DOHH2 (cell line): ENCODE data around the gene CAMKMT.
"Not testable (repeated sequence)": the region's sequence is repeated elsewhere in the genome, so short reads cannot be mapped to it uniquely, and the experiment has no call there.

Source experiments
- H3F3A ChIP-seq: fragments of 200-600 bp; sonication (generic), shearing (Covaris generic); 2 replicates; pipeline ENCODE4 v1.6.0; 2016; ENCODE audit warnings: antibody characterized with exemption, mild to moderate bottlenecking; ENCODE audit not compliant: control insufficient read depth, insufficient read depth
- H3K27ac ChIP-seq: fragments of 200-600 bp; sonication (generic); 2 replicates; pipeline ENCODE4 v1.5.1; 2014; ENCODE audit warnings: low read depth, mild to moderate bottlenecking, low read length, moderate library complexity
- H3K27me3 ChIP-seq: fragments of 200-600 bp; sonication (generic); 2 replicates; pipeline ENCODE4 v1.6.1; 2014; ENCODE audit warnings: mild to moderate bottlenecking, low read length, mixed read lengths; ENCODE audit not compliant: control insufficient read depth
- H3K36me3 ChIP-seq: fragments of 200-600 bp; sonication (generic); 2 replicates; pipeline ENCODE4 v1.6.1; 2014; ENCODE audit warnings: mild to moderate bottlenecking, low read length, moderate library complexity, mixed read lengths; ENCODE audit not compliant: control insufficient read depth
- H3K4me1 ChIP-seq: fragments of 200-600 bp; sonication (generic); 2 replicates; pipeline ENCODE4 v1.6.1; 2014; ENCODE audit warnings: mild to moderate bottlenecking, low read length, mixed read lengths; ENCODE audit not compliant: control insufficient read depth
- H3K4me2 ChIP-seq: fragments of 200-600 bp; sonication (generic); 2 replicates; pipeline ENCODE4 v1.6.0; 2014; ENCODE audit warnings: mild to moderate bottlenecking, low read length, moderate library complexity
- H3K4me3 ChIP-seq: fragments of 200-600 bp; sonication (generic); 2 replicates; pipeline ENCODE4 v1.5.1; 2014; ENCODE audit warnings: mild to moderate bottlenecking, low read length, mixed read lengths
- H3K79me2 ChIP-seq: fragments of 200-600 bp; sonication (generic); 2 replicates; pipeline ENCODE4 v1.6.1; 2014; ENCODE audit warnings: mild to moderate bottlenecking, low read length, mixed read lengths; ENCODE audit not compliant: control insufficient read depth
- H3K9me2 ChIP-seq: fragments of 200-600 bp; sonication (generic); replicated peaks from 2 replicates; pipeline ENCODE4 v1.6.1; 2014; ENCODE audit warnings: mild to moderate bottlenecking, low read length, mixed read lengths; ENCODE audit not compliant: control insufficient read depth
- H3K9me3 ChIP-seq: fragments of 200-600 bp; sonication (generic); 2 replicates; pipeline ENCODE4 v1.6.1; 2014; ENCODE audit warnings: antibody characterized with exemption, low read length, mixed read lengths; ENCODE audit not compliant: control insufficient read depth, insufficient read depth
- H4K20me1 ChIP-seq: fragments of 200-600 bp; sonication (generic); 2 replicates; pipeline ENCODE4 v1.6.0; 2014; ENCODE audit warnings: low read depth, mild to moderate bottlenecking, antibody characterized with exemption, low read length, moderate library complexity; ENCODE audit not compliant: control insufficient read depth, insufficient read depth
- EZH2phosphoT487 ChIP-seq: fragments of 200-600 bp; sonication (generic); IDR thresholded peaks from 2 replicates; pipeline ENCODE4 v1.6.1; 2017; ENCODE audit warnings: borderline replicate concordance, mild to moderate bottlenecking, antibody characterized with exemption, low read length, moderate library complexity, mixed read lengths
- TF ChIP-seq, protein P1 (sequence below): fragments of 200-600 bp; sonication (generic); IDR thresholded peaks from one replicate; pipeline ENCODE4 v1.5.1; 2014; ENCODE audit warnings: antibody characterized with exemption, mild to moderate bottlenecking, low read depth, low read length; ENCODE audit not compliant: poor library complexity, severe bottlenecking

Gene CAMKMT

DNA sequence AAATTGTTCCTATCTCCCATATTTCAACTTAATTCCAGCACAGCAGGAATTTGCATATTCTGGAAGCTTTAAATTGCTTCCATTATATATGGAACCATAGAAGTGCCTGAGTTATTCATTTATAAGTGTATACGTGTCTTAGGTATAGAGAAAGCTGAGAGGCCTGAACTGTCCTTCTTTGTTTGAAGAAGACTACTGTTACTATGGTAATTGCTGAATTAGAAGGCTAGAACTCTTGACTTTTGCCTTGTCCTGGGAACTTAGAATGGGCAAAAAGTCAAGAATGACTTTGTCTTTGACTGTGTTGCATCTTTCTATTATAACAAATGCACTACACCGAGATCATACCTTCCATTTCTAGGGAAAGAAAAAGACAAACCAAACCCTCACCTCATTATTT lies 15.7 kb downstream of the CAMKMT start:
- H3K36me3 ChIP-seq: 0 out of 2 replicates have a peak, but pooled peaks cover 3% of the 10 kb centered on the region
- no peaks in the 10 kb centered on the region for H3K9me2 ChIP-seq
- H3K9me3 ChIP-seq: no peaks in the 10 kb centered on the region
- H3K27me3 ChIP-seq: no peaks in the 10 kb centered on the region
- no peaks in the 10 kb centered on the region for H3K79me2 ChIP-seq
- no peak for TF ChIP-seq EZH2phosphoT487
- TF ChIP-seq, protein P1, sequence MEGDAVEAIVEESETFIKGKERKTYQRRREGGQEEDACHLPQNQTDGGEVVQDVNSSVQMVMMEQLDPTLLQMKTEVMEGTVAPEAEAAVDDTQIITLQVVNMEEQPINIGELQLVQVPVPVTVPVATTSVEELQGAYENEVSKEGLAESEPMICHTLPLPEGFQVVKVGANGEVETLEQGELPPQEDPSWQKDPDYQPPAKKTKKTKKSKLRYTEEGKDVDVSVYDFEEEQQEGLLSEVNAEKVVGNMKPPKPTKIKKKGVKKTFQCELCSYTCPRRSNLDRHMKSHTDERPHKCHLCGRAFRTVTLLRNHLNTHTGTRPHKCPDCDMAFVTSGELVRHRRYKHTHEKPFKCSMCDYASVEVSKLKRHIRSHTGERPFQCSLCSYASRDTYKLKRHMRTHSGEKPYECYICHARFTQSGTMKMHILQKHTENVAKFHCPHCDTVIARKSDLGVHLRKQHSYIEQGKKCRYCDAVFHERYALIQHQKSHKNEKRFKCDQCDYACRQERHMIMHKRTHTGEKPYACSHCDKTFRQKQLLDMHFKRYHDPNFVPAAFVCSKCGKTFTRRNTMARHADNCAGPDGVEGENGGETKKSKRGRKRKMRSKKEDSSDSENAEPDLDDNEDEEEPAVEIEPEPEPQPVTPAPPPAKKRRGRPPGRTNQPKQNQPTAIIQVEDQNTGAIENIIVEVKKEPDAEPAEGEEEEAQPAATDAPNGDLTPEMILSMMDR: no peak
- 0 out of 2 replicates have a peak, but pooled peaks cover 3% of the 10 kb centered on the region for H4K20me1 ChIP-seq
- H3K27ac ChIP-seq: no peak overlapping the region
- no peak overlapping the region for H3K4me3 ChIP-seq
- H3F3A ChIP-seq: no peaks in the 10 kb centered on the region
- H3K4me1 ChIP-seq: no peaks in the 10 kb centered on the region
- no peak overlapping the region for H3K4me2 ChIP-seq

GRCh38 chr2:44385226-44385625 lies 23.5 kb downstream of the CAMKMT start:
- H4K20me1 ChIP-seq: not testable (repeated sequence)

GRCh38 chr2:44388877-44389276 lies 27.1 kb downstream of the CAMKMT start:
- Histone ChIP-seq H3K4me2 (no peak overlapping the region), H3K27me3 (no peaks in the 10 kb centered on the region), H3K4me3 (no peak overlapping the region), H3K9me2 (no peaks in the 10 kb centered on the region), H3K79me2 (peaks cover 15% of the 10 kb centered on the region; the same call in 1 of the 2 replicates), H3K27ac (no peak overlapping the region), H3K36me3 (no peaks in the 10 kb centered on the region), H3F3A (peaks cover 3% of the 10 kb centered on the region), H4K20me1 (no peaks in the 10 kb centered on the region), H3K9me3 (peaks cover 3% of the 10 kb centered on the region; the same call in 1 of the 2 replicates), H3K4me1 (no peaks in the 10 kb centered on the region)
- TF ChIP-seq, protein P1: no peak
- no peak for TF ChIP-seq EZH2phosphoT487

More at GRCh38 chr2:44385226-44385625, 23.5 kb downstream of the CAMKMT start:
- not testable (repeated sequence) for H3F3A ChIP-seq, H3K4me1 ChIP-seq, H3K4me2 ChIP-seq, H3K27ac ChIP-seq, H3K9me2 ChIP-seq, H3K36me3 ChIP-seq, H3K4me3 ChIP-seq, H3K9me3 ChIP-seq, H3K27me3 ChIP-seq
- H3K79me2 ChIP-seq: peaks cover 15% of the 10 kb centered on the region; the same call in 1 of the 2 replicates

DNA sequence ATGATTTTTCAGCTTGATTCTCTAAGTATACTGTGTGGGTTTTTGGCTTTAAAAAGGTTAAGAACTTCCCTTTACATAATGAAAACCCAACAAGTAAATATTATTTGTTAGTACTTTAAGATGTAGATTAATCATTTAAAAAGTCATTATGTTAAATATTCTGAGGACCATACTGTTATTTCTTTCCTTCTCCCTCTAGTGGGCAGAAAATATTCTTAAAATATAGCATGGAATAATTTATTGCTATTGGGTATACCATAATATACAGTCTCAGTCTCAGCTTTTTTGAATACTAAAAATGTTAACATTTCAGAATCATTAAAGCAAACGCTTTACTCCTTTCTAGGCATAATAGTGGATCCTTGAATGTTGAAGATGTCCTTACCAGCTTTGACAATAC lies 28.1 kb downstream of the CAMKMT start:
- Histone ChIP-seq H3K27ac (no peak overlapping the region), H3K27me3 (no peaks in the 10 kb centered on the region), H3K4me3 (no peak overlapping the region), H3K79me2 (peaks cover 15% of the 10 kb centered on the region; the same call in 1 of the 2 replicates), H3K36me3 (no peaks in the 10 kb centered on the region), H3K9me2 (no peaks in the 10 kb centered on the region), H3F3A (peaks cover 3% of the 10 kb centered on the region), H4K20me1 (no peaks in the 10 kb centered on the region), H3K4me2 (no peak overlapping the region), H3K4me1 (no peaks in the 10 kb centered on the region), H3K9me3 (no peaks in the 10 kb centered on the region)
- TF ChIP-seq, protein P1: peak; percentile 34
- TF ChIP-seq EZH2phosphoT487: no peak
